BJ (cell line): ENCODE results near the gene ZFAND3. TPM values are rescaled to one million over a fixed set of nuclear protein-coding genes. Genes with fewer than 3 reads are reported as not detected.

Experiments
- CTCF ChIA-PET: fragments of 350-600 bp; formaldehyde crosslinking; extraction: SDS; loops from one replicate; lab custom pipeline; 2021; ENCODE audit warnings: antibody characterized with exemption, inconsistent platforms; lab: Yijun Ruan, JAX
- POLR2A ChIA-PET: fragments of 300-600 bp; sonication (Branson Sonifier 250); formaldehyde crosslinking; extraction: SDS; loops from one replicate; lab custom pipeline; 2021; ENCODE audit warnings: antibody characterized with exemption; lab: Charles Lee
- DNase-seq: peaks from one replicate; pipeline ENCODE4 v3.0.0-alpha.2; 2011; ENCODE audit warnings: low read depth
- H3K27me3 ChIP-seq: 2 replicates; pipeline ENCODE4 v1.6.0; 2011; ENCODE audit warnings: low read length; ENCODE audit not compliant: control insufficient read depth, insufficient read depth
- H3K36me3 ChIP-seq: 2 replicates; pipeline ENCODE4 v1.5.1; 2011; ENCODE audit warnings: low read length; ENCODE audit not compliant: control insufficient read depth, insufficient read depth
- H3K4me3 ChIP-seq: 2 replicates; pipeline ENCODE4 v1.5.1; 2011; ENCODE audit warnings: low read depth, mild to moderate bottlenecking, control low read depth, low read length
- CTCF ChIP-seq: IDR thresholded peaks from 2 replicates; pipeline ENCODE4 v1.5.1; 2011; ENCODE audit warnings: low read depth, mild to moderate bottlenecking, control low read depth, inconsistent platforms, low read length, moderate library complexity; ENCODE audit not compliant: insufficient read depth
- polyA minus RNA-seq: library from RNA; depleted of rRNA, polyadenylated mRNA; stranded (reverse); fragments of >200 nt; gene quantifications from 2 replicates; pipeline ENCODE4 v1.2.3, GENCODE V29; 2011; rRNA and poly(A)+ RNA removed
- polyA plus RNA-seq: library from polyadenylated mRNA; depleted of rRNA; stranded (reverse); fragments of >200 nt; gene quantifications from 2 replicates; pipeline ENCODE4 v1.2.3, GENCODE V29; 2011; rRNA removed

ZFAND3 gene, protein sequence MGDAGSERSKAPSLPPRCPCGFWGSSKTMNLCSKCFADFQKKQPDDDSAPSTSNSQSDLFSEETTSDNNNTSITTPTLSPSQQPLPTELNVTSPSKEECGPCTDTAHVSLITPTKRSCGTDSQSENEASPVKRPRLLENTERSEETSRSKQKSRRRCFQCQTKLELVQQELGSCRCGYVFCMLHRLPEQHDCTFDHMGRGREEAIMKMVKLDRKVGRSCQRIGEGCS
- polyA plus RNA-seq (15.5 and 21.8 TPM in 2 replicates), polyA minus RNA-seq (31.2 and 42.8 TPM in 2 replicates)

GRCh38 chr6:37819177-37819801, at the start of gene ZFAND3:
TSS of gene ZFAND3 (plus strand) at chr6:37819727. CDS start at chr6:37819946, 219 bp downstream.
- CTCF ChIA-PET: interaction anchor here (0.9 to 1.4 kb wide), 2 partner anchors 12 to 17 kb away, joined by 3 read pairs; no protein-coding TSS in a partner anchor
- POLR2A ChIA-PET: interaction anchor here (0.6 to 1.0 kb wide), 2 partner anchors 28 to 358 kb away, joined by 4 to 15 read pairs; no protein-coding TSS in a partner anchor
- no peaks in the 10 kb centered on the region for H3K36me3 ChIP-seq
- DNase-seq: peak; percentile 49
- H3K27me3 ChIP-seq: 0 out of 2 replicates have a peak, but pooled peaks cover 2% of the 10 kb centered on the region
- peak within 1 kb of the TSS; percentile 88 for H3K4me3 ChIP-seq
- TF ChIP-seq CTCF: no peak

DNA sequence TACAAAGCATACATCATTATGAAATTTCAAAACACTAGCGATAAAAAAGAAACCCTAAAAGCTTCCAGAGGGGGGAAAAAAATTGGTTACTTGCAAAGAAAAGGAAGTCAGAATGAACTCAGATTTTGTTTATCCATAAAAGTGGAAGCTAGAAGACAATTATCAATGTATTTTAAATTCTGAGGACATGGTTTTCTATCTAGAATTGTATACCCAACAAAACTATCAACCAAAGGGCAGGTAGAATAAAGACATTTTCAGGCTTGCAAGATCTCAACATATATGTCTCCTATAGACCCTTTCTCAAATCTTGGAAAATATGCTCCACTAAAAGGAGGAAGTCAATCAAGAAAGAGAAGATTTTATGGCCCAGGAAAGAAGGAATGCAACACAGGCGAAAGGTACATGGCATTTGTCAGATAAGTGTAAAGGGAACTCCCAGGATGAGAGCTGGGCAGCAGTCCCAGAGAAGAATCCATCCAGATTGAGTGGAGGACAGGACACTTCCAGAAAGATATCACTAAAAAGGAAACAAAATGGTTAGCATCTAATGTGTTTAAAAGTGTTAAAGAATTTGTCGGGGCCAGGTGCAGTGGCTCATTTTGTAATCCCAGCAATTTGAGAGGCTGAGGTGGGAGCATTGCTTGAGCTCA, 45.4 kb upstream of the ZFAND3 start:
- no peak for DNase-seq
- no peak for TF ChIP-seq CTCF
- POLR2A ChIA-PET: no interaction called here
- CTCF ChIA-PET: interaction anchor here (0.6 kb wide), 1 partner anchor 72 kb away, joined by 3 read pairs; no protein-coding TSS in a partner anchor
- Histone ChIP-seq H3K4me3 (no peak overlapping the region), H3K27me3 (peaks cover 2% of the 10 kb centered on the region), H3K36me3 (no peaks in the 10 kb centered on the region)

GRCh38 chr6:37776566-37776965, 43.0 kb upstream of the ZFAND3 start:
- no peaks in the 10 kb centered on the region for H3K36me3 ChIP-seq
- H3K27me3 ChIP-seq: peaks cover 2% of the 10 kb centered on the region
- ChIA-PET CTCF (no interaction called here), POLR2A (no interaction called here)
- TF ChIP-seq CTCF: no peak
- no peak overlapping the region for H3K4me3 ChIP-seq
- no peak for DNase-seq

DNA sequence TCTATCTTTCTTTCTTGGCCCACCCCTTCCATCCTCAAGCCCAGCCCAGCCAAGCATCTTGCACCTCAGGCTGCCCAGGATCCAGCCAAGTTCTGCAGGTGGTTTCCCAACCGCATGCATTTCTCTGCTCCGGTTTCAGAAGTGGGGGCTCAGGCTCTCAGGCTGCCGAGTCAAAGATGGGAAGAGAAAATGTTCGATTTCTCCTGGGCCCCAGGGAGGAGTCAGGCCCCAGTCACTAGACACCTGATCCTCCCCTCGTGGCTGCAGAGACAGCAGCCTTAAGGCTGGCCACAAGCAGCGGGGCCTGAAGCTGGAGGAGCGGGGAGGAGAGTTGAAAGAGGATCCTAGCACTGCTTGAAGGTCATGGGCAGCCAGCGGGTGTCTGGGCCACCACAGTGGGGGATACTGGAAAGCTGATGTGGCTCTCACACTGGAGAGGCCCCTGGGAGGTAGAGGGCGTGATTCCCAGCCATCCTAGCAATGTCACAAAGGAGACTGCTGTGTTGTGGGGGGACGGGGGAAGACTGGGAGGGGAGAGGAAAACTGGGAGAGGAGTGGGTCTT, 42.2 kb upstream of the ZFAND3 start:
- H3K36me3 ChIP-seq: no peaks in the 10 kb centered on the region
- DNase-seq: no peak
- peaks cover 2% of the 10 kb centered on the region for H3K27me3 ChIP-seq
- ChIA-PET POLR2A (no interaction called here), CTCF (interaction anchor here (0.5 kb wide), 1 partner anchor 494 kb away, joined by 3 read pairs; no protein-coding TSS in a partner anchor)
- H3K4me3 ChIP-seq: no peak overlapping the region
- no peak for TF ChIP-seq CTCF
